Measurements from ENCODE around the gene WNT3. TPM values are rescaled to one million over a fixed set of nuclear protein-coding genes. Genes with fewer than 3 reads are reported as not detected.

WNT3 gene
- total and polyA plus RNA-seq, 2 experiments from 2014 or later, result 2.7 to 3.4 TPM

DNA sequence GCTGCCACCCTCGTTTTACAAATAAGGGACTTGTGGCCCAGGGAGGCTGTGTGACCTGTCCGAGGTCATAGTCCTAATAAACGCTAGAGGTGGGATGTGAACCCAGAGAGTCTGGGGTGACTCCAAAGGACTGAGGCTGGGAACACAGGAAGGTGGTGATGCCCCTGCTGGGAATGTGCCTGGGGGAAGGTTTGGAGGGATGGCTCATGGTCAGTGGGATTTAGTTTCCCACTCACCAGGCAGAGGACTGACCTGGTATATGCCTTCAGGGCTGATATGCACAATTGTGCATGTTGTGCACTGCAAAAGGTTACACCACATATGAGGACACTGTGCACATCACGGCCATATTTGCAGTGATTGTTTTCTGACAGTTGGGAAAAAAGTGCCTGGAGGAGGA is 19.0 kb upstream of the WNT3 start:
- Mint-ChIP-seq H3K36me3 (ENCODE audit: low read depth) (no peaks in the 10 kb centered on the region), H3K4me3 (no peak overlapping the region), H3K27ac (no peak overlapping the region), H3K4me1 (peaks cover 17% of the 10 kb centered on the region), H3K27me3 (ENCODE audit: insufficient read depth, low read depth, poor library complexity) (peaks cover 37% of the 10 kb centered on the region), H3K9me3 (peaks cover 8% of the 10 kb centered on the region)
- TF ChIP-seq, protein P1, sequence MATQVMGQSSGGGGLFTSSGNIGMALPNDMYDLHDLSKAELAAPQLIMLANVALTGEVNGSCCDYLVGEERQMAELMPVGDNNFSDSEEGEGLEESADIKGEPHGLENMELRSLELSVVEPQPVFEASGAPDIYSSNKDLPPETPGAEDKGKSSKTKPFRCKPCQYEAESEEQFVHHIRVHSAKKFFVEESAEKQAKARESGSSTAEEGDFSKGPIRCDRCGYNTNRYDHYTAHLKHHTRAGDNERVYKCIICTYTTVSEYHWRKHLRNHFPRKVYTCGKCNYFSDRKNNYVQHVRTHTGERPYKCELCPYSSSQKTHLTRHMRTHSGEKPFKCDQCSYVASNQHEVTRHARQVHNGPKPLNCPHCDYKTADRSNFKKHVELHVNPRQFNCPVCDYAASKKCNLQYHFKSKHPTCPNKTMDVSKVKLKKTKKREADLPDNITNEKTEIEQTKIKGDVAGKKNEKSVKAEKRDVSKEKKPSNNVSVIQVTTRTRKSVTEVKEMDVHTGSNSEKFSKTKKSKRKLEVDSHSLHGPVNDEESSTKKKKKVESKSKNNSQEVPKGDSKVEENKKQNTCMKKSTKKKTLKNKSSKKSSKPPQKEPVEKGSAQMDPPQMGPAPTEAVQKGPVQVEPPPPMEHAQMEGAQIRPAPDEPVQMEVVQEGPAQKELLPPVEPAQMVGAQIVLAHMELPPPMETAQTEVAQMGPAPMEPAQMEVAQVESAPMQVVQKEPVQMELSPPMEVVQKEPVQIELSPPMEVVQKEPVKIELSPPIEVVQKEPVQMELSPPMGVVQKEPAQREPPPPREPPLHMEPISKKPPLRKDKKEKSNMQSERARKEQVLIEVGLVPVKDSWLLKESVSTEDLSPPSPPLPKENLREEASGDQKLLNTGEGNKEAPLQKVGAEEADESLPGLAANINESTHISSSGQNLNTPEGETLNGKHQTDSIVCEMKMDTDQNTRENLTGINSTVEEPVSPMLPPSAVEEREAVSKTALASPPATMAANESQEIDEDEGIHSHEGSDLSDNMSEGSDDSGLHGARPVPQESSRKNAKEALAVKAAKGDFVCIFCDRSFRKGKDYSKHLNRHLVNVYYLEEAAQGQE (IDR thresholded peaks at IDR 0.05; ENCODE audit: unreplicated experiment), result no peak
- TF ChIP-seq NANOG (IDR thresholded peaks at IDR 0.05; ENCODE audit: borderline replicate concordance) (no peak), EZH2 (IDR thresholded peaks at IDR 0.05; ENCODE audit: low read depth, unreplicated experiment) (no peak), EZH2phosphoT487 (IDR thresholded peaks at IDR 0.05; ENCODE audit: unreplicated experiment) (no peak)
- TF ChIP-seq, protein P2, sequence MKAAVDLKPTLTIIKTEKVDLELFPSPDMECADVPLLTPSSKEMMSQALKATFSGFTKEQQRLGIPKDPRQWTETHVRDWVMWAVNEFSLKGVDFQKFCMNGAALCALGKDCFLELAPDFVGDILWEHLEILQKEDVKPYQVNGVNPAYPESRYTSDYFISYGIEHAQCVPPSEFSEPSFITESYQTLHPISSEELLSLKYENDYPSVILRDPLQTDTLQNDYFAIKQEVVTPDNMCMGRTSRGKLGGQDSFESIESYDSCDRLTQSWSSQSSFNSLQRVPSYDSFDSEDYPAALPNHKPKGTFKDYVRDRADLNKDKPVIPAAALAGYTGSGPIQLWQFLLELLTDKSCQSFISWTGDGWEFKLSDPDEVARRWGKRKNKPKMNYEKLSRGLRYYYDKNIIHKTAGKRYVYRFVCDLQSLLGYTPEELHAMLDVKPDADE (IDR thresholded peaks at IDR 0.05), result no peak
- no peak for DNase-seq (ENCODE audit: low spot score)
- H4K20me1 ChIP-seq (replicated peaks; ENCODE audit: insufficient read depth), result no peaks in the 10 kb centered on the region
- H3K4me2 ChIP-seq, result no peak overlapping the region
- H3K79me2 ChIP-seq (replicated peaks; ENCODE audit: insufficient read depth), result no peaks in the 10 kb centered on the region
- peaks cover 3% of the 10 kb centered on the region; the same call in 1 of the 2 replicates for H3K4me1 ChIP-seq (ENCODE audit: insufficient read depth)
- no peak for ATAC-seq
- H3K36me3 ChIP-seq (ENCODE audit: insufficient read depth), result no peaks in the 10 kb centered on the region
- H3F3A ChIP-seq (replicated peaks; ENCODE audit: low read depth), result no peaks in the 10 kb centered on the region; the same call in 1 of the 2 replicates
- no peak overlapping the region for H2AFZ ChIP-seq
- peaks cover 21% of the 10 kb centered on the region for H3K27me3 ChIP-seq (ENCODE audit: insufficient read depth)
- H3K4me3 ChIP-seq, result no peak overlapping the region
- H3K9me2 ChIP-seq (ENCODE audit: insufficient read depth), result no peaks in the 10 kb centered on the region
- H3K27ac ChIP-seq (ENCODE audit: low read depth), result no peak overlapping the region

DNA sequence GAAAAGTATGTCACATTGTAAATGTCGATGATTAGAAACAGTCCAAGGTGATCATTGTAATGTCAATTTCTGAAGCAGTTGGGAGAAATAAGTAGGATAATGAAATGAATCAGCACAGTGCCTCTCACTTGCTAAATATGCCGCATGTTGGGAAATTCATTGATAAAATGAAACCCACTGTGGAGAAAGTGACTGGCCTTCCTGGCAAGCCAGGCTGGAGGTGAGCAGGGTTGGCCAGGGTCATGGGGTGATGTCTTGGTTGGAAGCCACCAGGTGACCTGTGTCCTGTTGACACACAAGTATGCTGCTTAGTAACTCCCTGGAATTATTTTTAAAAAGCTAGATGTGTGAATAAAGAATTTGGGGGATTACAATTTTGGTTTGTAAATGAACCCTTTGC is 18.0 kb upstream of the WNT3 start:
- Mint-ChIP-seq H3K36me3 (ENCODE audit: low read depth) (no peaks in the 10 kb centered on the region), H3K4me3 (no peak overlapping the region), H3K27me3 (ENCODE audit: insufficient read depth, low read depth, poor library complexity) (peaks cover 43% of the 10 kb centered on the region), H3K27ac (no peak overlapping the region), H3K9me3 (peaks cover 6% of the 10 kb centered on the region; the same call in 2 of the 3 replicates), H3K4me1 (peaks cover 26% of the 10 kb centered on the region)
- H3K79me2 ChIP-seq (replicated peaks; ENCODE audit: insufficient read depth), result no peaks in the 10 kb centered on the region
- no peak overlapping the region for H3K4me2 ChIP-seq
- H3F3A ChIP-seq (replicated peaks; ENCODE audit: low read depth), result no peaks in the 10 kb centered on the region
- H2AFZ ChIP-seq, result no peak overlapping the region
- no peak for DNase-seq (ENCODE audit: low spot score)
- no peak overlapping the region for H3K4me3 ChIP-seq
- H3K36me3 ChIP-seq (ENCODE audit: insufficient read depth), result no peaks in the 10 kb centered on the region
- no peaks in the 10 kb centered on the region for H4K20me1 ChIP-seq (replicated peaks; ENCODE audit: insufficient read depth)
- TF ChIP-seq, protein P2 (IDR thresholded peaks at IDR 0.05), result no peak
- TF ChIP-seq EZH2 (IDR thresholded peaks at IDR 0.05; ENCODE audit: low read depth, unreplicated experiment), result no peak
- TF ChIP-seq, protein P3, sequence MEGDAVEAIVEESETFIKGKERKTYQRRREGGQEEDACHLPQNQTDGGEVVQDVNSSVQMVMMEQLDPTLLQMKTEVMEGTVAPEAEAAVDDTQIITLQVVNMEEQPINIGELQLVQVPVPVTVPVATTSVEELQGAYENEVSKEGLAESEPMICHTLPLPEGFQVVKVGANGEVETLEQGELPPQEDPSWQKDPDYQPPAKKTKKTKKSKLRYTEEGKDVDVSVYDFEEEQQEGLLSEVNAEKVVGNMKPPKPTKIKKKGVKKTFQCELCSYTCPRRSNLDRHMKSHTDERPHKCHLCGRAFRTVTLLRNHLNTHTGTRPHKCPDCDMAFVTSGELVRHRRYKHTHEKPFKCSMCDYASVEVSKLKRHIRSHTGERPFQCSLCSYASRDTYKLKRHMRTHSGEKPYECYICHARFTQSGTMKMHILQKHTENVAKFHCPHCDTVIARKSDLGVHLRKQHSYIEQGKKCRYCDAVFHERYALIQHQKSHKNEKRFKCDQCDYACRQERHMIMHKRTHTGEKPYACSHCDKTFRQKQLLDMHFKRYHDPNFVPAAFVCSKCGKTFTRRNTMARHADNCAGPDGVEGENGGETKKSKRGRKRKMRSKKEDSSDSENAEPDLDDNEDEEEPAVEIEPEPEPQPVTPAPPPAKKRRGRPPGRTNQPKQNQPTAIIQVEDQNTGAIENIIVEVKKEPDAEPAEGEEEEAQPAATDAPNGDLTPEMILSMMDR (conservative IDR thresholded peaks at IDR 0.05; ENCODE audit: low read depth in 2 of 2), result no peak
- TF ChIP-seq JUNB (IDR thresholded peaks at IDR 0.05; ENCODE audit: unreplicated experiment), result no peak
- TF ChIP-seq ZNF331 (CRISPR knock-in tag; IDR thresholded peaks at IDR 0.05; ENCODE audit: low read depth), result no peak
- TF ChIP-seq, protein P1 (IDR thresholded peaks at IDR 0.05; ENCODE audit: unreplicated experiment), result no peak
- TF ChIP-seq POLR2AphosphoS5 (IDR thresholded peaks at IDR 0.05; ENCODE audit: low read depth), result no peak
- peaks cover 20% of the 10 kb centered on the region for H3K27me3 ChIP-seq (ENCODE audit: insufficient read depth)
- H3K27ac ChIP-seq (ENCODE audit: low read depth), result no peak overlapping the region
- H3K4me1 ChIP-seq (ENCODE audit: insufficient read depth), result peaks cover 7% of the 10 kb centered on the region; the same call in 1 of the 2 replicates
- no peaks in the 10 kb centered on the region for H3K9me2 ChIP-seq (ENCODE audit: insufficient read depth)
- ATAC-seq, result no peak
